ENCODE measurements around the gene TMEM201. TPM values are rescaled to one million over a fixed set of nuclear protein-coding genes. Genes with fewer than 3 reads are reported as not detected.

TMEM201 gene
- total and polyA plus RNA-seq, 2 of the 13 experiments (the other 11 are each of a cell fraction or from before 2014, with no cell fraction given): 1.5 to 8.2 TPM

DNA sequence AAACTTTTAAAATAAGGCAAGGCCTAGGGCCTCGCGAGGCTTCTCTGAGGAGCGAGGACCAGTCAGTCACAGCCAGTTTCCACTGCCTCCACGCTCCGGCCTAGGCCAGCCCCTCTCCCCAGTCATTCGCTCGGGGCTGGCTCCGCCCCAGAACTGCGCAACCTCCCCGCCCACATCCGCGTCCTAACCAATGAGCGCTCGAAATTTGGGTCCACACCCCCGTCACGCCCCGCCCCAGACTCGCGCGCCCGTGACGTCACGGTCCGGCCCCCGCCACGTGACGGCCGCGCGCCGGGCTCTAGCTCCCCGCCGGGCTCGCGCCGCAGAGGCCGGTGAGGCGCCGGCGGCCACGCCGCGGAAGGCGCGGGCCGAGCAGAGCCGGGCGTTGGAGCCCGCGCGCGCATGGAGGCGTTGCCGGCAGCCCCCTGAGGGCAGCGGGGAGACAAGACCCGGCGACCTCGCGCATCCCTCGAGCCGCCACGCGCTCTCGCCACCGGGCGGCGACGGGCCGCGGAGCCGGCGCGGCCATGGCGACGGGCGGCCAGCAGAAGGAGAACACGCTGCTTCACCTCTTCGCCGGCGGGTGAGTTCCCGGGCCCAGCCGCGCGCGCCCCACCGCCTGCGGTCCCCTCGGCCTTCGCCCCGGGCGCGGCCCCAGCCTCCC is 49.4 kb upstream of the TMEM201 start, which contains the start of gene SLC25A33 (continued):
- TF ChIP-seq, protein P1, sequence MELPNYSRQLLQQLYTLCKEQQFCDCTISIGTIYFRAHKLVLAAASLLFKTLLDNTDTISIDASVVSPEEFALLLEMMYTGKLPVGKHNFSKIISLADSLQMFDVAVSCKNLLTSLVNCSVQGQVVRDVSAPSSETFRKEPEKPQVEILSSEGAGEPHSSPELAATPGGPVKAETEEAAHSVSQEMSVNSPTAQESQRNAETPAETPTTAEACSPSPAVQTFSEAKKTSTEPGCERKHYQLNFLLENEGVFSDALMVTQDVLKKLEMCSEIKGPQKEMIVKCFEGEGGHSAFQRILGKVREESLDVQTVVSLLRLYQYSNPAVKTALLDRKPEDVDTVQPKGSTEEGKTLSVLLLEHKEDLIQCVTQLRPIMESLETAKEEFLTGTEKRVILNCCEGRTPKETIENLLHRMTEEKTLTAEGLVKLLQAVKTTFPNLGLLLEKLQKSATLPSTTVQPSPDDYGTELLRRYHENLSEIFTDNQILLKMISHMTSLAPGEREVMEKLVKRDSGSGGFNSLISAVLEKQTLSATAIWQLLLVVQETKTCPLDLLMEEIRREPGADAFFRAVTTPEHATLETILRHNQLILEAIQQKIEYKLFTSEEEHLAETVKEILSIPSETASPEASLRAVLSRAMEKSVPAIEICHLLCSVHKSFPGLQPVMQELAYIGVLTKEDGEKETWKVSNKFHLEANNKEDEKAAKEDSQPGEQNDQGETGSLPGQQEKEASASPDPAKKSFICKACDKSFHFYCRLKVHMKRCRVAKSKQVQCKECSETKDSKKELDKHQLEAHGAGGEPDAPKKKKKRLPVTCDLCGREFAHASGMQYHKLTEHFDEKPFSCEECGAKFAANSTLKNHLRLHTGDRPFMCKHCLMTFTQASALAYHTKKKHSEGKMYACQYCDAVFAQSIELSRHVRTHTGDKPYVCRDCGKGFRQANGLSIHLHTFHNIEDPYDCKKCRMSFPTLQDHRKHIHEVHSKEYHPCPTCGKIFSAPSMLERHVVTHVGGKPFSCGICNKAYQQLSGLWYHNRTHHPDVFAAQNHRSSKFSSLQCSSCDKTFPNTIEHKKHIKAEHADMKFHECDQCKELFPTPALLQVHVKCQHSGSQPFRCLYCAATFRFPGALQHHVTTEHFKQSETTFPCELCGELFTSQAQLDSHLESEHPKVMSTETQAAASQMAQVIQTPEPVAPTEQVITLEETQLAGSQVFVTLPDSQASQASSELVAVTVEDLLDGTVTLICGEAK (IDR thresholded peaks at IDR 0.05): no peak
- TF ChIP-seq, protein P1 (CRISPR knock-in tag; IDR thresholded peaks at IDR 0.05): no peak
- TF ChIP-seq ZNF329 (CRISPR knock-in tag; IDR thresholded peaks at IDR 0.05; ENCODE audit: low read depth) (0 out of 2 replicates have a peak, but pooled peaks have one; percentile 22), GATAD2A (CRISPR knock-in tag; IDR thresholded peaks at IDR 0.05) (0 out of 2 replicates have a peak, but pooled peaks have one; percentile 42), FOXC1 (CRISPR knock-in tag; IDR thresholded peaks at IDR 0.05; ENCODE audit: borderline replicate concordance) (peak; percentile 19; the same call in 1 of the 2 replicates), ZNF660 (CRISPR knock-in tag; IDR thresholded peaks at IDR 0.05; ENCODE audit: borderline replicate concordance, low read depth) (no peak), FOXK1 (CRISPR knock-in tag; IDR thresholded peaks at IDR 0.05; ENCODE audit: borderline replicate concordance, low read depth) (peak; percentile 53; the same call in 1 of the 2 replicates), ZNF251 (CRISPR knock-in tag; IDR thresholded peaks at IDR 0.05) (no peak), RELA (CRISPR knock-in tag; IDR thresholded peaks at IDR 0.05) (no peak)
- TF ChIP-seq, protein P2, sequence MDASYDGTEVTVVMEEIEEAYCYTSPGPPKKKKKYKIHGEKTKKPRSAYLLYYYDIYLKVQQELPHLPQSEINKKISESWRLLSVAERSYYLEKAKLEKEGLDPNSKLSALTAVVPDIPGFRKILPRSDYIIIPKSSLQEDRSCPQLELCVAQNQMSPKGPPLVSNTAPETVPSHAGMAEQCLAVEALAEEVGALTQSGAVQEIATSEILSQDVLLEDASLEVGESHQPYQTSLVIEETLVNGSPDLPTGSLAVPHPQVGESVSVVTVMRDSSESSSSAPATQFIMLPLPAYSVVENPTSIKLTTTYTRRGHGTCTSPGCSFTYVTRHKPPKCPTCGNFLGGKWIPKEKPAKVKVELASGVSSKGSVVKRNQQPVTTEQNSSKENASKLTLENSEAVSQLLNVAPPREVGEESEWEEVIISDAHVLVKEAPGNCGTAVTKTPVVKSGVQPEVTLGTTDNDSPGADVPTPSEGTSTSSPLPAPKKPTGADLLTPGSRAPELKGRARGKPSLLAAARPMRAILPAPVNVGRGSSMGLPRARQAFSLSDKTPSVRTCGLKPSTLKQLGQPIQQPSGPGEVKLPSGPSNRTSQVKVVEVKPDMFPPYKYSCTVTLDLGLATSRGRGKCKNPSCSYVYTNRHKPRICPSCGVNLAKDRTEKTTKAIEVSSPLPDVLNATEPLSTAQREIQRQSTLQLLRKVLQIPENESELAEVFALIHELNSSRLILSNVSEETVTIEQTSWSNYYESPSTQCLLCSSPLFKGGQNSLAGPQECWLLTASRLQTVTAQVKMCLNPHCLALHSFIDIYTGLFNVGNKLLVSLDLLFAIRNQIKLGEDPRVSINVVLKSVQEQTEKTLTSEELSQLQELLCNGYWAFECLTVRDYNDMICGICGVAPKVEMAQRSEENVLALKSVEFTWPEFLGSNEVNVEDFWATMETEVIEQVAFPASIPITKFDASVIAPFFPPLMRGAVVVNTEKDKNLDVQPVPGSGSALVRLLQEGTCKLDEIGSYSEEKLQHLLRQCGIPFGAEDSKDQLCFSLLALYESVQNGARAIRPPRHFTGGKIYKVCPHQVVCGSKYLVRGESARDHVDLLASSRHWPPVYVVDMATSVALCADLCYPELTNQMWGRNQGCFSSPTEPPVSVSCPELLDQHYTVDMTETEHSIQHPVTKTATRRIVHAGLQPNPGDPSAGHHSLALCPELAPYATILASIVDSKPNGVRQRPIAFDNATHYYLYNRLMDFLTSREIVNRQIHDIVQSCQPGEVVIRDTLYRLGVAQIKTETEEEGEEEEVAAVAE (CRISPR knock-in tag; IDR thresholded peaks at IDR 0.05; ENCODE audit: borderline replicate concordance): 0 out of 2 replicates have a peak, but pooled peaks have one; percentile 52
- TF ChIP-seq, protein P3, sequence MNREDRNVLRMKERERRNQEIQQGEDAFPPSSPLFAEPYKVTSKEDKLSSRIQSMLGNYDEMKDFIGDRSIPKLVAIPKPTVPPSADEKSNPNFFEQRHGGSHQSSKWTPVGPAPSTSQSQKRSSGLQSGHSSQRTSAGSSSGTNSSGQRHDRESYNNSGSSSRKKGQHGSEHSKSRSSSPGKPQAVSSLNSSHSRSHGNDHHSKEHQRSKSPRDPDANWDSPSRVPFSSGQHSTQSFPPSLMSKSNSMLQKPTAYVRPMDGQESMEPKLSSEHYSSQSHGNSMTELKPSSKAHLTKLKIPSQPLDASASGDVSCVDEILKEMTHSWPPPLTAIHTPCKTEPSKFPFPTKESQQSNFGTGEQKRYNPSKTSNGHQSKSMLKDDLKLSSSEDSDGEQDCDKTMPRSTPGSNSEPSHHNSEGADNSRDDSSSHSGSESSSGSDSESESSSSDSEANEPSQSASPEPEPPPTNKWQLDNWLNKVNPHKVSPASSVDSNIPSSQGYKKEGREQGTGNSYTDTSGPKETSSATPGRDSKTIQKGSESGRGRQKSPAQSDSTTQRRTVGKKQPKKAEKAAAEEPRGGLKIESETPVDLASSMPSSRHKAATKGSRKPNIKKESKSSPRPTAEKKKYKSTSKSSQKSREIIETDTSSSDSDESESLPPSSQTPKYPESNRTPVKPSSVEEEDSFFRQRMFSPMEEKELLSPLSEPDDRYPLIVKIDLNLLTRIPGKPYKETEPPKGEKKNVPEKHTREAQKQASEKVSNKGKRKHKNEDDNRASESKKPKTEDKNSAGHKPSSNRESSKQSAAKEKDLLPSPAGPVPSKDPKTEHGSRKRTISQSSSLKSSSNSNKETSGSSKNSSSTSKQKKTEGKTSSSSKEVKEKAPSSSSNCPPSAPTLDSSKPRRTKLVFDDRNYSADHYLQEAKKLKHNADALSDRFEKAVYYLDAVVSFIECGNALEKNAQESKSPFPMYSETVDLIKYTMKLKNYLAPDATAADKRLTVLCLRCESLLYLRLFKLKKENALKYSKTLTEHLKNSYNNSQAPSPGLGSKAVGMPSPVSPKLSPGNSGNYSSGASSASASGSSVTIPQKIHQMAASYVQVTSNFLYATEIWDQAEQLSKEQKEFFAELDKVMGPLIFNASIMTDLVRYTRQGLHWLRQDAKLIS (CRISPR knock-in tag; IDR thresholded peaks at IDR 0.05): no peak
